Measurements from ENCODE around the gene TRIO. TPM values are rescaled to one million over a fixed set of nuclear protein-coding genes. Genes with fewer than 3 reads are reported as not detected.

Gene TRIO
- total RNA-seq, 4 donors from 2014 or later: 112 to 155 (median 145) TPM

DNA sequence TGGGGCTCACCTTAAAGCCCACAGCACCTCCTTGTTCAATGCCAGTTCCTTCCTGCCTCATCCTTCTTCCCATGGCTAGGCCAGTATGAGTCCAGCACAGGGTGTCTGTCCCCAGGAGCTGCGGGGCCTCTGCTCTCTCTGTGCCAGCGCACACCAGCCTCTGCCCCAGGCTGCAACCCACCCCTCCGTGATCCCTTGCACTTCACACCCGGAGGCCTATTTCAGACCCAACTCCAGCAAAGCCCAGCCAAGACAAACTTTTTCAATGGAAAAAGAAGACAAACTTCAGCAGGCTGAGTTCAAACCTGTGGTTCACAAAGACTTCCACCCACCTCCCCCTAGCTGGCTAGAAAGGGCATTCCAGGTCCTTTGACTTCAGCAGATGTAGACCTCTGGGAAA lies 382.3 kb downstream of the TRIO start:
- Histone ChIP-seq H3K27ac (replicated peaks in 1 of 4) (no peak overlapping the region), H3K4me1 (no peaks in the 10 kb centered on the region), H3K9me3 (no peaks in the 10 kb centered on the region), H3K4me3 (no peak overlapping the region), H3K27me3 (no peaks in the 10 kb centered on the region), H3K36me3 (no peaks in the 10 kb centered on the region)
- intact Hi-C loops (cut with DNase I): no loop called here
- TF ChIP-seq POLR2A (IDR thresholded peaks at IDR 0.05; ENCODE audit: low read depth) (no peak), EP300 (IDR thresholded peaks at IDR 0.05) (no peak)
- TF ChIP-seq, protein P1, sequence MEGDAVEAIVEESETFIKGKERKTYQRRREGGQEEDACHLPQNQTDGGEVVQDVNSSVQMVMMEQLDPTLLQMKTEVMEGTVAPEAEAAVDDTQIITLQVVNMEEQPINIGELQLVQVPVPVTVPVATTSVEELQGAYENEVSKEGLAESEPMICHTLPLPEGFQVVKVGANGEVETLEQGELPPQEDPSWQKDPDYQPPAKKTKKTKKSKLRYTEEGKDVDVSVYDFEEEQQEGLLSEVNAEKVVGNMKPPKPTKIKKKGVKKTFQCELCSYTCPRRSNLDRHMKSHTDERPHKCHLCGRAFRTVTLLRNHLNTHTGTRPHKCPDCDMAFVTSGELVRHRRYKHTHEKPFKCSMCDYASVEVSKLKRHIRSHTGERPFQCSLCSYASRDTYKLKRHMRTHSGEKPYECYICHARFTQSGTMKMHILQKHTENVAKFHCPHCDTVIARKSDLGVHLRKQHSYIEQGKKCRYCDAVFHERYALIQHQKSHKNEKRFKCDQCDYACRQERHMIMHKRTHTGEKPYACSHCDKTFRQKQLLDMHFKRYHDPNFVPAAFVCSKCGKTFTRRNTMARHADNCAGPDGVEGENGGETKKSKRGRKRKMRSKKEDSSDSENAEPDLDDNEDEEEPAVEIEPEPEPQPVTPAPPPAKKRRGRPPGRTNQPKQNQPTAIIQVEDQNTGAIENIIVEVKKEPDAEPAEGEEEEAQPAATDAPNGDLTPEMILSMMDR (IDR thresholded peaks at IDR 0.05): no peak
- WGBS: 100% methylated on average over 4 of the region's 4 CpGs
- DNase-seq (ENCODE audit: extremely low spot score): peak; percentile 7

DNA sequence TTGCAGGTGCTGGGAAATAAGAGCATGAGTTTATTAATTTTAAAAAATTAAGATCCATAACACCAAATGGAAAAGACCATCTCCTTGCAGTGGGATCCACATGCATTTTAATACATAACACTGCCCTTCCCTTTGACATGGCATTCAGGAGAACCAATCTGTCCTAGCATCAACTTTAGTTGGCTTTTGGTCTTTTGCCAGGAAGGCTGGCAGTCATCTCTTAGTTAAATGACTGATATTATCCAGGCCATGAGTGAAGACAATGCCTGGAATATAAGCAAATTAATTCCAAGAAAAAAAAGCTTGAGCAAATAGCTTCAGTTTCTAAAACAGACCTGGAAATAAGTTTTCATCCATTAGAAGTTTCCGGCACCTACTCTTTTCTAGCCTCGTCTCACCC lies 383.4 kb downstream of the TRIO start:
- intact Hi-C loops (cut with DNase I): no loop called here
- no peak for TF ChIP-seq EP300 (IDR thresholded peaks at IDR 0.05)
- no peak for TF ChIP-seq POLR2A (IDR thresholded peaks at IDR 0.05; ENCODE audit: low read depth)
- no peak for TF ChIP-seq POLR2AphosphoS5 (IDR thresholded peaks at IDR 0.05)
- TF ChIP-seq, protein P1 (IDR thresholded peaks at IDR 0.05): no peak
- WGBS: 71% methylated on average over 2 of the region's 2 CpGs

DNA sequence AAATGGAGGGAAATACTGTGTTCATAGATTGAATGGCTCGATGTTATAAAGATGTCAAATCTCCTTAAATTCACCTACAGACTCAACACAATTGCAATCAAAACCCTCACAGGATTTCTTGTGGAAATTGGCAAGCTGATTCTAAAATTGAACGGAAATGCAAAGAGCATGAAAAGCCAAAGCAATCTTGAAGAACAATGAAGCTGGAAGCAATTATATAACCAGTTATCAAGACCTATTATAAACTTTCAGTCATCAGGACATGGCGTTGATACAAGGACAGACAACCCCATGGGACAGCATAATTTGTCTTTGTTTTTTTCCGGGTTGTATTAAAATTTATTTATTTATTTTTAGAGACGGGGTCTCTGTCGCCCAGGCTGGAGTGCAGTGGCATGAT lies 385.0 kb downstream of the TRIO start:
- Histone ChIP-seq H3K9me3 (no peaks in the 10 kb centered on the region), H3K36me3 (no peaks in the 10 kb centered on the region), H3K27me3 (no peaks in the 10 kb centered on the region), H3K4me1 (no peaks in the 10 kb centered on the region), H3K4me3 (no peak overlapping the region), H3K27ac (replicated peaks in 1 of 4) (no peak overlapping the region)
- WGBS: 80% methylated on average over 6 of the region's 6 CpGs
- DNase-seq (ENCODE audit: extremely low spot score): no peak
- no peak for TF ChIP-seq EP300 (IDR thresholded peaks at IDR 0.05)
- no peak for TF ChIP-seq POLR2AphosphoS5 (IDR thresholded peaks at IDR 0.05)
- TF ChIP-seq, protein P1 (IDR thresholded peaks at IDR 0.05): no peak
- no peak for TF ChIP-seq POLR2A (IDR thresholded peaks at IDR 0.05; ENCODE audit: low read depth)
- intact Hi-C loops (cut with DNase I): no loop called here

More for the DNA sequence above, 383.4 kb downstream of the TRIO start:
- Histone ChIP-seq H3K27me3 (no peaks in the 10 kb centered on the region), H3K36me3 (no peaks in the 10 kb centered on the region), H3K4me3 (no peak overlapping the region), H3K4me1 (no peaks in the 10 kb centered on the region), H3K9me3 (no peaks in the 10 kb centered on the region), H3K27ac (replicated peaks in 1 of 4) (no peak overlapping the region)
- peak; percentile 4 for DNase-seq (ENCODE audit: extremely low spot score)

- Histone ChIP-seq H3K27ac (replicated peaks in 1 of 4) (no peak overlapping the region), H3K27me3 (no peaks in the 10 kb centered on the region), H3K36me3 (no peaks in the 10 kb centered on the region), H3K4me3 (no peak overlapping the region), H3K4me1 (no peaks in the 10 kb centered on the region), H3K9me3 (no peaks in the 10 kb centered on the region)
- 54% methylated on average over 1 of the region's 1 CpG for WGBS
- intact Hi-C loops (cut with DNase I): no loop called here
- TF ChIP-seq EP300 (IDR thresholded peaks at IDR 0.05) (no peak), POLR2AphosphoS5 (IDR thresholded peaks at IDR 0.05) (no peak)
- TF ChIP-seq, protein P1 (IDR thresholded peaks at IDR 0.05): no peak
- DNase-seq (ENCODE audit: extremely low spot score): peak; percentile 34
Observed at GRCh38 chr5:14528926-14529325, 385.8 kb downstream of the TRIO start.

DNA sequence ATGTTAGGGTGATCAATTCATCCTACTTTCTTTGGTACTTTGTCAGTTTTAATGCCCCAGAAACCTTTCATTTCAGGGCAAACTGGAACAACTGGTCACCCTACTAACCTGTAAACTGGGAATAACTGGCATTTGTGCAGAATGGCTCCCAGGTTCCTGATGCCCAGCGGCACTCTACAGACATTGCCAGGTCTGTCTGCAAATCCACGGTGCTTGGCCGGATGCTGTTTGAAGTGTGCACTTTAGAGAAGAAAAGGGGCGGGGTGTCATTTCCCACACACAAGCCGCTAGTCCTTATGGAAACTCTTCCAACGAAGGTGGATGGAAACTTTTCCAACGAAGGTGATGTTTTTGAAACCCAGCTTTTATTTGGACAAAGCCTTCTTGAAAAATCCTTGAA lies 388.5 kb downstream of the TRIO start:
- no peak overlapping the region for H3K27ac ChIP-seq (replicated peaks in 1 of 4)
- H3K4me3 ChIP-seq: no peak overlapping the region
- intact Hi-C loops (cut with DNase I): no loop called here
- WGBS: 67% methylated on average over 7 of the region's 7 CpGs
- TF ChIP-seq POLR2A (IDR thresholded peaks at IDR 0.05; ENCODE audit: low read depth) (no peak), POLR2AphosphoS5 (IDR thresholded peaks at IDR 0.05) (no peak), EP300 (IDR thresholded peaks at IDR 0.05) (no peak)
- TF ChIP-seq, protein P1 (IDR thresholded peaks at IDR 0.05): no peak
- DNase-seq (ENCODE audit: extremely low spot score): peak; percentile 66
- H3K9me3 ChIP-seq: no peaks in the 10 kb centered on the region
- no peaks in the 10 kb centered on the region for H3K27me3 ChIP-seq
- no peaks in the 10 kb centered on the region for H3K36me3 ChIP-seq
- H3K4me1 ChIP-seq: no peaks in the 10 kb centered on the region
